GM23338 (cell line): ENCODE results near the gene PTMA. TPM values are rescaled to one million over a fixed set of nuclear protein-coding genes. Genes with fewer than 3 reads are reported as not detected.

Experiments
- ATAC-seq: fragments of 200-7000 bp; cut with Tn5 transposase; 3 replicates; pipeline ENCODE4 v1.9.1; 2020
- DNase-seq: peaks from one replicate; pipeline ENCODE4 v3.0.0-alpha.2; 2015; ENCODE audit warnings: low spot score
- H2AFZ ChIP-seq: fragments of 200-600 bp; sonication (generic); 2 replicates; pipeline ENCODE4 v1.8.0; 2016; ENCODE audit warnings: antibody characterized with exemption, mild to moderate bottlenecking, moderate library complexity
- H3F3A ChIP-seq: fragments of 200-600 bp; sonication (generic); replicated peaks from 2 replicates; pipeline ENCODE4 v1.8.0; 2017; ENCODE audit warnings: antibody characterized with exemption, mixed run types, low read depth
- H3K27ac ChIP-seq: fragments of 200-600 bp; sonication (generic); 2 replicates; pipeline ENCODE4 v1.6.1; 2016; ENCODE audit warnings: low read depth
- H3K27me3 ChIP-seq: fragments of 200-600 bp; sonication (generic); 2 replicates; pipeline ENCODE4 v1.8.0; 2016; ENCODE audit warnings: mild to moderate bottlenecking, mixed run types, moderate library complexity; ENCODE audit not compliant: insufficient read depth
- H3K36me3 ChIP-seq: fragments of 200-600 bp; sonication (generic); 2 replicates; pipeline ENCODE4 v1.8.0; 2016; ENCODE audit warnings: mild to moderate bottlenecking; ENCODE audit not compliant: insufficient read depth
- H3K4me1 ChIP-seq: fragments of 200-600 bp; sonication (generic); 2 replicates; pipeline ENCODE4 v1.8.0; 2016; ENCODE audit warnings: mild to moderate bottlenecking, moderate library complexity; ENCODE audit not compliant: insufficient read depth
- H3K4me2 ChIP-seq: fragments of 200-600 bp; sonication (generic); 2 replicates; pipeline ENCODE4 v1.7.1; 2017; ENCODE audit warnings: mixed run types
- H3K4me3 ChIP-seq: fragments of 200-600 bp; sonication (generic); 2 replicates; pipeline ENCODE4 v1.6.1; 2016; ENCODE audit warnings: mixed run types
- H3K79me2 ChIP-seq: fragments of 200-600 bp; sonication (generic); replicated peaks from 2 replicates; pipeline ENCODE4 v1.8.0; 2017; ENCODE audit warnings: mild to moderate bottlenecking; ENCODE audit not compliant: insufficient read depth
- H3K9me2 ChIP-seq: fragments of 200-600 bp; sonication (generic); 2 replicates; pipeline ENCODE4 v1.8.0; 2017; ENCODE audit not compliant: insufficient read depth
- H4K20me1 ChIP-seq: fragments of 200-600 bp; sonication (generic); replicated peaks from 2 replicates; pipeline ENCODE4 v1.8.0; 2017; ENCODE audit warnings: mild to moderate bottlenecking; ENCODE audit not compliant: insufficient read depth
- H3K27ac Mint-ChIP-seq: 2 replicates; pipeline ENCODE4 v1.8.0; 2020; ENCODE audit warnings: inconsistent platforms, mild to moderate bottlenecking, moderate library complexity, mixed read lengths
- H3K27me3 Mint-ChIP-seq: 3 replicates; pipeline ENCODE4 v1.8.0; 2022; ENCODE audit warnings: low read depth, mild to moderate bottlenecking, moderate library complexity, mixed read lengths, inconsistent platforms; ENCODE audit not compliant: insufficient read depth, poor library complexity
- H3K36me3 Mint-ChIP-seq: 3 replicates; pipeline ENCODE4 v1.8.0; 2021; ENCODE audit warnings: low read depth, mild to moderate bottlenecking, inconsistent platforms, moderate library complexity, mixed read lengths
- H3K4me1 Mint-ChIP-seq: 3 replicates; pipeline ENCODE4 v1.8.0; 2020; ENCODE audit warnings: mild to moderate bottlenecking, inconsistent platforms, mixed read lengths
- H3K4me3 Mint-ChIP-seq: 3 replicates; pipeline ENCODE4 v1.8.0; 2021; ENCODE audit warnings: moderate library complexity, mild to moderate bottlenecking, inconsistent platforms, mixed read lengths
- H3K9me3 Mint-ChIP-seq: 3 replicates; pipeline ENCODE4 v1.8.0; 2020; ENCODE audit warnings: moderate library complexity, mild to moderate bottlenecking, inconsistent platforms, mixed read lengths
- NANOG ChIP-seq: IDR thresholded peaks from 2 replicates; pipeline ENCODE4 v1.6.1; 2016; ENCODE audit warnings: antibody characterized with exemption, borderline replicate concordance
- ZNF331 ChIP-seq: fragments of 250-450 bp; sonication (Bioruptor Pico); IDR thresholded peaks from 2 replicates; pipeline ENCODE4 v1.5.0; 2020; ENCODE audit warnings: low read depth, mild to moderate bottlenecking, moderate library complexity
- polyA plus RNA-seq: library from polyadenylated mRNA; unstranded; fragments of >200 nt; fragmentation: Nextera tagmentation; extraction: Ambion mirVana; gene quantifications from 2 replicates; pipeline ENCODE4 v1.2.1, GENCODE V29; 2016
- total RNA-seq: library from RNA; depleted of rRNA; stranded (reverse); fragments of >200 nt; shearing (Covaris generic); gene quantifications from 2 replicates; pipeline ENCODE4 v1.2.3, GENCODE V29; 2014
- TF ChIP-seq, protein P1 (sequence below), 2 experiments: fragments of 200-600 bp in 1 of 2; sonication (generic) in 1 of 2; conservative IDR thresholded peaks; 2 replicates each; pipeline versions ENCODE4 v1.5.1 to v1.6.1; 2016 to 2017; ENCODE audit warnings: antibody characterized with exemption in 2 of 2, low read depth in 2 of 2, mild to moderate bottlenecking in 2 of 2, moderate library complexity in 1 of 2
- TF ChIP-seq, protein P2 (sequence below): IDR thresholded peaks from 2 replicates; pipeline ENCODE4 v1.6.1; 2016; ENCODE audit warnings: antibody characterized with exemption
- TF ChIP-seq, protein P3 (sequence below): fragments of 250-450 bp; sonication (Bioruptor Pico); IDR thresholded peaks from 2 replicates; pipeline ENCODE4 v1.5.0; 2020; ENCODE audit warnings: mild to moderate bottlenecking, moderate library complexity

The PTMA gene
- total and polyA plus RNA-seq, 2 experiments from 2014 or later, result 1,861 to 8,990 TPM

DNA sequence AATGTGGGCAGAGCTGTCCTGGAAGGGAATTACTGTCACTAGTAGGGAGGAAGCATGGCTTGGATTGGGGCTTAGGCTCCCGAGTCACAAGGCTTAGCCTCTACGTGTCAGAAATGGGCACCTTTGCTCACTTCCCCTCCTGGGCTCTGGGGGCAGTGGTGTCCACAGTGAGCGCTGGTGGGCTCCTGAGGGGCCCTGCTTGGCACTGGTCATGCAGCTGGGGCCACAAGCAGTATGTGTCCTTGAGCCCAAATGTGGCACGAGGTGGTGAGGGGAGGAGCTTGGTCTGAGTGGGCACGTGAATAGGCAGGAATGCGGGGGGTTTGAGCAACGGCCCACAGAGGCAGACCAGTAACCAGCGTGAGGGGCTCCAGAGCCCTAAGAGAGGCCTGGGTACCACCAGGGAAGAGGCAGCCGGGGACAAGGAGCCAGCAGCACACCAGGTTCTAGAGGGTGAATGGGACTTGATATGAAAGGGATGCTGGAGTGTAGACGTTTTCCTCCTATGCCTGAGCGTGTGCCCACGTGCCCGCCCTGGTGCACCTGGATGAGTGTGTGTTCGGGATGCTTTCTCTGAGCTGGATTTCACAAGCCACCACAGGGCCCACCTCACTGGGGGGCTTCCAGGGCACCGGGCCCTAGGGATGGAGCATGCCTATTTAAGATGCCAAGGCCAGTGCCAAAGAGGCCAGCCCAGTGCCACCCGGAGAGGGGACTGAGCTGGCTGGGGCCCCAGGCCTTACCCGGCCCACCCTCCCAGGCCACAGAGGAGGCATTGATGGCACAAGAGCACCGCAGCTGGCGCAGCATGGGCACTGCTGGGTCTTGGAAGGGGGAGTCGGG lies 22.8 kb upstream of the PTMA start:
- Histone ChIP-seq H3K9me2 (no peaks in the 10 kb centered on the region), H3K27me3 (no peaks in the 10 kb centered on the region), H3K4me2 (peak overlapping the region; percentile 32; the same call in 1 of the 2 replicates), H3K4me1 (peaks cover 33% of the 10 kb centered on the region; the same call in 1 of the 2 replicates), H3K4me3 (no peak overlapping the region), H3K79me2 (no peaks in the 10 kb centered on the region), H4K20me1 (no peaks in the 10 kb centered on the region), H3K27ac (no peak overlapping the region), H3F3A (peaks cover 26% of the 10 kb centered on the region; the same call in 1 of the 2 replicates), H3K36me3 (no peaks in the 10 kb centered on the region), H2AFZ (peak overlapping the region; percentile 74; the same call in 1 of the 2 replicates)
- Mint-ChIP-seq H3K36me3 (no peaks in the 10 kb centered on the region; the same call in 2 of the 3 replicates), H3K27ac (peak overlapping the region; percentile 14; the same call in 1 of the 2 replicates), H3K9me3 (no peaks in the 10 kb centered on the region; the same call in 2 of the 3 replicates), H3K27me3 (peaks cover 36% of the 10 kb centered on the region), H3K4me3 (peak overlapping the region; percentile 71), H3K4me1 (peaks cover 51% of the 10 kb centered on the region)
- DNase-seq (peak; percentile 77), ATAC-seq (peak; percentile 14)
- TF ChIP-seq, protein P1, sequence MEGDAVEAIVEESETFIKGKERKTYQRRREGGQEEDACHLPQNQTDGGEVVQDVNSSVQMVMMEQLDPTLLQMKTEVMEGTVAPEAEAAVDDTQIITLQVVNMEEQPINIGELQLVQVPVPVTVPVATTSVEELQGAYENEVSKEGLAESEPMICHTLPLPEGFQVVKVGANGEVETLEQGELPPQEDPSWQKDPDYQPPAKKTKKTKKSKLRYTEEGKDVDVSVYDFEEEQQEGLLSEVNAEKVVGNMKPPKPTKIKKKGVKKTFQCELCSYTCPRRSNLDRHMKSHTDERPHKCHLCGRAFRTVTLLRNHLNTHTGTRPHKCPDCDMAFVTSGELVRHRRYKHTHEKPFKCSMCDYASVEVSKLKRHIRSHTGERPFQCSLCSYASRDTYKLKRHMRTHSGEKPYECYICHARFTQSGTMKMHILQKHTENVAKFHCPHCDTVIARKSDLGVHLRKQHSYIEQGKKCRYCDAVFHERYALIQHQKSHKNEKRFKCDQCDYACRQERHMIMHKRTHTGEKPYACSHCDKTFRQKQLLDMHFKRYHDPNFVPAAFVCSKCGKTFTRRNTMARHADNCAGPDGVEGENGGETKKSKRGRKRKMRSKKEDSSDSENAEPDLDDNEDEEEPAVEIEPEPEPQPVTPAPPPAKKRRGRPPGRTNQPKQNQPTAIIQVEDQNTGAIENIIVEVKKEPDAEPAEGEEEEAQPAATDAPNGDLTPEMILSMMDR (conservative IDR thresholded peaks at IDR 0.05; ENCODE audit: low read depth in 2 of 2), result peak; percentile 62 to 66
- TF ChIP-seq, protein P2, sequence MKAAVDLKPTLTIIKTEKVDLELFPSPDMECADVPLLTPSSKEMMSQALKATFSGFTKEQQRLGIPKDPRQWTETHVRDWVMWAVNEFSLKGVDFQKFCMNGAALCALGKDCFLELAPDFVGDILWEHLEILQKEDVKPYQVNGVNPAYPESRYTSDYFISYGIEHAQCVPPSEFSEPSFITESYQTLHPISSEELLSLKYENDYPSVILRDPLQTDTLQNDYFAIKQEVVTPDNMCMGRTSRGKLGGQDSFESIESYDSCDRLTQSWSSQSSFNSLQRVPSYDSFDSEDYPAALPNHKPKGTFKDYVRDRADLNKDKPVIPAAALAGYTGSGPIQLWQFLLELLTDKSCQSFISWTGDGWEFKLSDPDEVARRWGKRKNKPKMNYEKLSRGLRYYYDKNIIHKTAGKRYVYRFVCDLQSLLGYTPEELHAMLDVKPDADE, result no peak

DNA sequence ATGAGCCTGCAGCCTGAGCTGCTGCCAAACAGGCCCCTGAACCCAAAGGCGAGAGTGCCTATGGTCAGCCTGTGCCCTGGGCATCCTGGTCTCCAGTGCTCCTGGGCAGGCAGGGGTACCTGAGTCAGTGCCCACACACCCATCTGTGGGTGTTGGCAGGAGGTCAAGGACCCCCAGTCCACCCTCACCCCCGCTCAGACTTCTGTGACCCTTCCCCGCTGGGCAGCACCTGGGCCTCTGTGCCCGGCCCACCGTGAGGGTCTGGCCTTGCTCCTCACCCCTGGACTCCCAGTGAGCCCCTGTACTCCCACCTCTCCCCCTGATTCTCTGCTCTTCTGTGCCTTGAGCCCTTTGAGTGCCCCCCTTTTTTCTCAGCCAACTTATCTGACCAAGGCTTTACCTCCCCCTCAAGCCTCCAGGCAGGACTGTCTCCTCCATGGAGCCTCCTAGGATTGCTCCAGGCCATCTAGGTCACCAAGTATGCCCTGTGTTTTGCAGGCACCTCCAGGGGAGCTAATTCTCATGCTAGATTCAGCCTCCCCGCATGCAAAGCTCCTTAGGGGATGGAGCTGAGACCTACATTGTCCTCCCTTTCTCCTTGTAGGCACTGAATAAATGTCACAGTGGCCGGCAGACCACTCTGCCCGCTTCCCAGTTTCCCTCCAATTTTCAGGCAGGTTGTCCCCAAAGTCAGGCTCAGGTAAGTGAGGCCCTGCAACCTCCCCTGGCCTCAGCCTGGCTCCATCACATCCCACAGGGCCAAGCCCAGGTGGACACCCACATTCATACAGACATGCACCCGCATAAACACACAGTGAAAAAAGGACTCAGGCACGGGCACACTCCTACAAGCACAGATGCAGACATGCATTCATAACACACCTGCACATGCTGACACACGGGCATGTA lies 21.9 kb upstream of the PTMA start:
- 0 out of 2 replicates have a peak, but pooled peaks cover 23% of the 10 kb centered on the region for H3F3A ChIP-seq
- TF ChIP-seq ZNF331 (CRISPR knock-in tag) (no peak), NANOG (no peak)
- TF ChIP-seq, protein P3, sequence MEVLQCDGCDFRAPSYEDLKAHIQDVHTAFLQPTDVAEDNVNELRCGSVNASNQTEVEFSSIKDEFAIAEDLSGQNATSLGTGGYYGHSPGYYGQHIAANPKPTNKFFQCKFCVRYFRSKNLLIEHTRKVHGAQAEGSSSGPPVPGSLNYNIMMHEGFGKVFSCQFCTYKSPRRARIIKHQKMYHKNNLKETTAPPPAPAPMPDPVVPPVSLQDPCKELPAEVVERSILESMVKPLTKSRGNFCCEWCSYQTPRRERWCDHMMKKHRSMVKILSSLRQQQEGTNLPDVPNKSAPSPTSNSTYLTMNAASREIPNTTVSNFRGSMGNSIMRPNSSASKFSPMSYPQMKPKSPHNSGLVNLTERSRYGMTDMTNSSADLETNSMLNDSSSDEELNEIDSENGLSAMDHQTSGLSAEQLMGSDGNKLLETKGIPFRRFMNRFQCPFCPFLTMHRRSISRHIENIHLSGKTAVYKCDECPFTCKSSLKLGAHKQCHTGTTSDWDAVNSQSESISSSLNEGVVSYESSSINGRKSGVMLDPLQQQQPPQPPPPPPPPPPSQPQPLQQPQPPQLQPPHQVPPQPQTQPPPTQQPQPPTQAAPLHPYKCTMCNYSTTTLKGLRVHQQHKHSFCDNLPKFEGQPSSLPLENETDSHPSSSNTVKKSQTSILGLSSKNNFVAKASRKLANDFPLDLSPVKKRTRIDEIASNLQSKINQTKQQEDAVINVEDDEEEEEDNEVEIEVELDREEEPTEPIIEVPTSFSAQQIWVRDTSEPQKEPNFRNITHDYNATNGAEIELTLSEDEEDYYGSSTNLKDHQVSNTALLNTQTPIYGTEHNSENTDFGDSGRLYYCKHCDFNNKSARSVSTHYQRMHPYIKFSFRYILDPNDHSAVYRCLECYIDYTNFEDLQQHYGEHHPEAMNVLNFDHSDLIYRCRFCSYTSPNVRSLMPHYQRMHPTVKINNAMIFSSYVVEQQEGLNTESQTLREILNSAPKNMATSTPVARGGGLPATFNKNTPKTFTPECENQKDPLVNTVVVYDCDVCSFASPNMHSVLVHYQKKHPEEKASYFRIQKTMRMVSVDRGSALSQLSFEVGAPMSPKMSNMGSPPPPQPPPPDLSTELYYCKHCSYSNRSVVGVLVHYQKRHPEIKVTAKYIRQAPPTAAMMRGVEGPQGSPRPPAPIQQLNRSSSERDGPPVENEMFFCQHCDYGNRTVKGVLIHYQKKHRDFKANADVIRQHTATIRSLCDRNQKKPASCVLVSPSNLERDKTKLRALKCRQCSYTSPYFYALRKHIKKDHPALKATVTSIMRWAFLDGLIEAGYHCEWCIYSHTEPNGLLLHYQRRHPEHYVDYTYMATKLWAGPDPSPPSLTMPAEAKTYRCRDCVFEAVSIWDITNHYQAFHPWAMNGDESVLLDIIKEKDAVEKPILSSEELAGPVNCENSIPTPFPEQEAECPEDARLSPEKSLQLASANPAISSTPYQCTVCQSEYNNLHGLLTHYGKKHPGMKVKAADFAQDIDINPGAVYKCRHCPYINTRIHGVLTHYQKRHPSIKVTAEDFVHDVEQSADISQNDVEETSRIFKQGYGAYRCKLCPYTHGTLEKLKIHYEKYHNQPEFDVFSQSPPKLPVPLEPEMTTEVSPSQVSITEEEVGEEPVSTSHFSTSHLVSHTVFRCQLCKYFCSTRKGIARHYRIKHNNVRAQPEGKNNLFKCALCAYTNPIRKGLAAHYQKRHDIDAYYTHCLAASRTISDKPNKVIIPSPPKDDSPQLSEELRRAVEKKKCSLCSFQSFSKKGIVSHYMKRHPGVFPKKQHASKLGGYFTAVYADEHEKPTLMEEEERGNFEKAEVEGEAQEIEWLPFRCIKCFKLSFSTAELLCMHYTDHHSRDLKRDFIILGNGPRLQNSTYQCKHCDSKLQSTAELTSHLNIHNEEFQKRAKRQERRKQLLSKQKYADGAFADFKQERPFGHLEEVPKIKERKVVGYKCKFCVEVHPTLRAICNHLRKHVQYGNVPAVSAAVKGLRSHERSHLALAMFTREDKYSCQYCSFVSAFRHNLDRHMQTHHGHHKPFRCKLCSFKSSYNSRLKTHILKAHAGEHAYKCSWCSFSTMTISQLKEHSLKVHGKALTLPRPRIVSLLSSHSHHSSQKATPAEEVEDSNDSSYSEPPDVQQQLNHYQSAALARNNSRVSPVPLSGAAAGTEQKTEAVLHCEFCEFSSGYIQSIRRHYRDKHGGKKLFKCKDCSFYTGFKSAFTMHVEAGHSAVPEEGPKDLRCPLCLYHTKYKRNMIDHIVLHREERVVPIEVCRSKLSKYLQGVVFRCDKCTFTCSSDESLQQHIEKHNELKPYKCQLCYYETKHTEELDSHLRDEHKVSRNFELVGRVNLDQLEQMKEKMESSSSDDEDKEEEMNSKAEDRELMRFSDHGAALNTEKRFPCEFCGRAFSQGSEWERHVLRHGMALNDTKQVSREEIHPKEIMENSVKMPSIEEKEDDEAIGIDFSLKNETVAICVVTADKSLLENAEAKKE, result no peak
- TF ChIP-seq, protein P1 (conservative IDR thresholded peaks at IDR 0.05; ENCODE audit: low read depth in 2 of 2), result no peak

More for the DNA sequence above, 21.9 kb upstream of the PTMA start:
- H2AFZ ChIP-seq, result peak overlapping the region; percentile 63; the same call in 1 of the 2 replicates
- peaks cover 37% of the 10 kb centered on the region for H3K27me3 Mint-ChIP-seq
- peak overlapping the region; percentile 59 for H3K27ac Mint-ChIP-seq
- no peak overlapping the region for H3K27ac ChIP-seq
- H3K4me1 Mint-ChIP-seq, result peaks cover 54% of the 10 kb centered on the region
- no peaks in the 10 kb centered on the region for H3K27me3 ChIP-seq
- no peaks in the 10 kb centered on the region for H3K36me3 ChIP-seq
- ATAC-seq (no peak), DNase-seq (no peak)
- peak overlapping the region; percentile 82 for H3K4me3 Mint-ChIP-seq
- no peaks in the 10 kb centered on the region; the same call in 2 of the 3 replicates for H3K36me3 Mint-ChIP-seq
- H3K79me2 ChIP-seq, result no peaks in the 10 kb centered on the region
- H3K4me1 ChIP-seq, result peaks cover 32% of the 10 kb centered on the region; the same call in 1 of the 2 replicates
- H3K4me2 ChIP-seq, result 0 out of 2 replicates have a peak overlapping the region, but pooled peaks have one; percentile 43
- H3K9me2 ChIP-seq, result no peaks in the 10 kb centered on the region
- H3K4me3 ChIP-seq, result no peak overlapping the region
- no peaks in the 10 kb centered on the region; the same call in 2 of the 3 replicates for H3K9me3 Mint-ChIP-seq
- no peaks in the 10 kb centered on the region for H4K20me1 ChIP-seq
